K562 (cell line): Measurements from ENCODE around the gene PTCH2. TPM values are rescaled to one million over a fixed set of nuclear protein-coding genes. Genes with fewer than 3 reads are reported as not detected.

Experiments
- EGR1 ChIP-seq: fragments of 450-650 bp; conservative IDR thresholded peaks from 2 replicates; pipeline ENCODE4 v1.6.1; 2017; ENCODE audit warnings: mild to moderate bottlenecking
- HDAC3 ChIP-seq: fragments of 450-650 bp; IDR thresholded peaks from 2 replicates; pipeline ENCODE4 v1.6.1; 2018; ENCODE audit warnings: borderline replicate concordance, mild to moderate bottlenecking, moderate library complexity; ENCODE audit not compliant: partially characterized antibody
- KLF16 ChIP-seq: IDR thresholded peaks from 2 replicates; pipeline ENCODE4 v1.6.1; 2016; ENCODE audit warnings: antibody characterized with exemption
- MCM3 ChIP-seq: fragments of 450-650 bp; IDR thresholded peaks from 2 replicates; pipeline ENCODE4 v1.6.1; 2016
- MLLT1 ChIP-seq, 2 experiments: fragments of 450-650 bp; IDR thresholded peaks; 2 replicates each; pipeline ENCODE4 v1.6.1; 2016
- NFRKB ChIP-seq: fragments of 450-650 bp; IDR thresholded peaks from 2 replicates; pipeline ENCODE4 v1.6.1; 2016; ENCODE audit warnings: low read depth
- RB1 ChIP-seq: fragments of 450-650 bp; IDR thresholded peaks from 2 replicates; pipeline ENCODE4 v1.6.1; 2017; ENCODE audit warnings: low read depth, mild to moderate bottlenecking
- REST ChIP-seq, 2 experiments: fragments of 450-650 bp; formaldehyde crosslinking in 1 of 2; IDR thresholded peaks; 2 replicates each; pipeline versions ENCODE4 v1.4.0 to v1.6.1; 2014 to 2020; ENCODE audit warnings: mild to moderate bottlenecking in 2 of 2, borderline replicate concordance in 1 of 2, low read depth in 1 of 2
- SMAD4 ChIP-seq: fragments of 250-450 bp; sonication (Bioruptor Pico); conservative IDR thresholded peaks from 2 replicates; pipeline ENCODE4 v1.8.0; 2021; ENCODE audit warnings: inconsistent platforms, mild to moderate bottlenecking, moderate library complexity
- SNIP1 ChIP-seq: fragments of 450-650 bp; IDR thresholded peaks from 2 replicates; pipeline ENCODE4 v1.7.1; 2017; ENCODE audit warnings: low read depth, mild to moderate bottlenecking
- TAF7 ChIP-seq: fragments of 450-650 bp; IDR thresholded peaks from 2 replicates; pipeline ENCODE4 v1.6.1; 2016; ENCODE audit warnings: missing genetic modification characterization, missing compliant biosample characterization
- ZNF561 ChIP-seq: fragments of 450-650 bp; formaldehyde crosslinking; conservative IDR thresholded peaks from 2 replicates; pipeline ENCODE4 v1.4.0; 2020; ENCODE audit warnings: mild to moderate bottlenecking, moderate library complexity
- polyA plus RNA-seq, 8 experiments: library from polyadenylated mRNA; depleted of rRNA in 4 of 8; stranded (reverse) in 5 of 8; unstranded in 3 of 8; fragments of >200 nt; fragmentation: Nextera tagmentation in 2 of 8; fragmentation: Illumina TruSeq in 1 of 8; extraction: Ambion mirVana in 2 of 8; extraction: Trizol in 1 of 8; gene quantifications; 2 replicates each; pipeline versions ENCODE4 v1.2.1 to v1.2.3, GENCODE V29; 2011 to 2014; ENCODE audit warnings: inconsistent platforms in 1 of 8, missing spikeins in 1 of 8
- total RNA-seq, 7 experiments: library from RNA; depleted of rRNA in 6 of 7; stranded (reverse); fragments of >200 nt in 6 of 7; fragmentation: Illumina TruSeq in 2 of 7; extraction: Trizol in 2 of 7; gene quantifications; 2 replicates each; pipeline versions ENCODE4 v1.2.1 to v1.2.3, GENCODE V29; 2011 to 2021; ENCODE audit warnings: low replicate concordance in 1 of 7
- TF ChIP-seq, protein P1 (sequence below): fragments of 450-650 bp; conservative IDR thresholded peaks from 2 replicates; pipeline ENCODE4 v1.6.1; 2016; ENCODE audit warnings: missing genetic modification characterization, low read depth, mild to moderate bottlenecking, missing compliant biosample characterization, moderate library complexity
- TF ChIP-seq, protein P2 (sequence below): sonication (generic); formaldehyde crosslinking; IDR thresholded peaks from 2 replicates; pipeline ENCODE4 v1.8.0; 2022; ENCODE audit warnings: mild to moderate bottlenecking, missing genetic modification reagents

Gene PTCH2
- total and polyA plus RNA-seq, 9 of the 15 experiments (the other 6 are each of a cell fraction or from before 2014, with no cell fraction given): 0.15 to 27.3 (median 0.48) TPM; not detected in 1

DNA sequence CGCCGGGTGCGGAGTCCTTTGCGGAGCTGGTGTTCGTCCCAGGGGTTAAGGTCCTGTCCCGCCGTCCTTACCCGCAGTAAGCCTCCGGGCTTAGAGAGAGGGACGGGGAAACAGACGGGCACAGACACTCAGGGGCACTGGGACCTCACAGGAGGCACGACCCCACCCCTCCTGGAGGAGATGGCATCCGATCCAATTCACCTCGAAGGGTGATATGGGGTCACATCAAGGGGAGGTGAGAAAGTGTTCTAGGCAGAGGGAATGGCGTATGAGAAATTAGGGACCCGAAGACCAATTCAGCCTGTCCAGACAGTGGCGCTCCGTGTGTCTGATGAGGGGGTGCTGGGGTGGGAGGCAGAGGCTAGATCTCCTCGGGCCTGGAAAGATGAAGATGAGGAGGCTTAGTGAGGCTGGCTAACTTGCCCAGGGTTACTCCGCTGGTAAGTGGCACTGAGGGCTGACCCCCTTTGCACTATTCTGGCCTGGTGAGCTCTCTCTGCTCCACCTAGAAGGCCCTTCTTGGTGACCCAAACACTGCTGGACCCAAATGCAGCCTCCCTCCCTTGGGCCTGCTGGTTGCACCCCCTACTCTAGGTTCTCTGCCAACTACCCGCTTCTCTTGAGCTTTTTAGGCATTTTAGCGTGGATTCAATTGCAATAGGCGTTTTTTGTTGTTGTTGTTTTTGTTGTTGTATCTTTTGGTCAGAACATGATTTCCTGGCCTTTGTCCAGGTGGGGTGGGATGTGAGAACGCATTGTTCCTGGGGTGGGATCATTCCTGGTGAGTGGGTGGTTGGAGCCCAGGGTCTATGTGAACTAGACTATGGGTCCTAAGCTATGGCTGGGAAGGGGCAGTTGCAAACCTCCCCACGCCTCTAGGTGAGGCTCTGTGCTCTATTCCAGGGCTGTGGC lies 22.5 kb downstream of the PTCH2 start (continued):
- TF ChIP-seq HDAC3 (no peak), SMAD4 (peak; percentile 42; the same call in 1 of the 2 replicates), EGR1 (peak; percentile 79; the same call in 1 of the 2 replicates), ZNF561 (CRISPR knock-in tag) (no peak), KLF16 (no peak), MCM3 (no peak), SNIP1 (no peak), RB1 (0 out of 2 replicates have a peak, but pooled peaks have one; percentile 34), MLLT1 (IDR thresholded peaks at IDR 0.05) (0 out of 4 replicates have a peak, but pooled peaks of 1 of the 2 experiments have one; percentile 9), REST (IDR thresholded peaks at IDR 0.05; ENCODE audit: borderline replicate concordance) (no peak), REST (CRISPR knock-in tag; IDR thresholded peaks at IDR 0.05; ENCODE audit: low read depth) (peak; percentile 0; the same call in 1 of the 2 replicates), TAF7 (tag) (peak; percentile 87), NFRKB (peak; percentile 67; the same call in 1 of the 2 replicates)
- TF ChIP-seq, protein P1, sequence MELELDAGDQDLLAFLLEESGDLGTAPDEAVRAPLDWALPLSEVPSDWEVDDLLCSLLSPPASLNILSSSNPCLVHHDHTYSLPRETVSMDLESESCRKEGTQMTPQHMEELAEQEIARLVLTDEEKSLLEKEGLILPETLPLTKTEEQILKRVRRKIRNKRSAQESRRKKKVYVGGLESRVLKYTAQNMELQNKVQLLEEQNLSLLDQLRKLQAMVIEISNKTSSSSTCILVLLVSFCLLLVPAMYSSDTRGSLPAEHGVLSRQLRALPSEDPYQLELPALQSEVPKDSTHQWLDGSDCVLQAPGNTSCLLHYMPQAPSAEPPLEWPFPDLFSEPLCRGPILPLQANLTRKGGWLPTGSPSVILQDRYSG (tag): peak; percentile 69; the same call in 1 of the 2 replicates
- TF ChIP-seq, protein P2, sequence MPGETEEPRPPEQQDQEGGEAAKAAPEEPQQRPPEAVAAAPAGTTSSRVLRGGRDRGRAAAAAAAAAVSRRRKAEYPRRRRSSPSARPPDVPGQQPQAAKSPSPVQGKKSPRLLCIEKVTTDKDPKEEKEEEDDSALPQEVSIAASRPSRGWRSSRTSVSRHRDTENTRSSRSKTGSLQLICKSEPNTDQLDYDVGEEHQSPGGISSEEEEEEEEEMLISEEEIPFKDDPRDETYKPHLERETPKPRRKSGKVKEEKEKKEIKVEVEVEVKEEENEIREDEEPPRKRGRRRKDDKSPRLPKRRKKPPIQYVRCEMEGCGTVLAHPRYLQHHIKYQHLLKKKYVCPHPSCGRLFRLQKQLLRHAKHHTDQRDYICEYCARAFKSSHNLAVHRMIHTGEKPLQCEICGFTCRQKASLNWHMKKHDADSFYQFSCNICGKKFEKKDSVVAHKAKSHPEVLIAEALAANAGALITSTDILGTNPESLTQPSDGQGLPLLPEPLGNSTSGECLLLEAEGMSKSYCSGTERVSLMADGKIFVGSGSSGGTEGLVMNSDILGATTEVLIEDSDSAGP (CRISPR knock-in tag): no peak; the same call in 1 of the 2 replicates
